ENCODE measurements around the gene ATP11B.
"Not testable (repeated sequence)": the region's sequence is repeated elsewhere in the genome, so short reads cannot be mapped to it uniquely, and the experiment has no call there.

Gene ATP11B

GRCh38 chr3:182814419-182815062 is 21.2 kb downstream of the ATP11B start:
- DNase-seq (ENCODE audit: extremely low read depth, low read depth): no peak
- no peak for TF ChIP-seq CTCF (IDR thresholded peaks at IDR 0.05; ENCODE audit: low read depth, low read length)

GRCh38 chr3:182816181-182816580 is 22.9 kb downstream of the ATP11B start:
- no peak for DNase-seq (ENCODE audit: extremely low read depth, low read depth)
- TF ChIP-seq CTCF (IDR thresholded peaks at IDR 0.05; ENCODE audit: low read depth, low read length): no peak

GRCh38 chr3:182818296-182818978 is 25.1 kb downstream of the ATP11B start:
- DNase-seq (ENCODE audit: extremely low read depth, low read depth): no peak
- no peak for TF ChIP-seq CTCF (IDR thresholded peaks at IDR 0.05; ENCODE audit: low read depth, low read length)

- no peak for TF ChIP-seq CTCF (IDR thresholded peaks at IDR 0.05; ENCODE audit: low read depth, low read length)
- no peak for DNase-seq (ENCODE audit: extremely low read depth, low read depth)
Observed at GRCh38 chr3:182821221-182821981, 28.1 kb downstream of the ATP11B start.

- DNase-seq (ENCODE audit: extremely low read depth, low read depth): not testable (repeated sequence)
Observed at GRCh38 chr3:182822260-182822659, 29.0 kb downstream of the ATP11B start.

GRCh38 chr3:182824957-182825356 is 31.7 kb downstream of the ATP11B start:
- DNase-seq (ENCODE audit: extremely low read depth, low read depth): no peak
- TF ChIP-seq CTCF (IDR thresholded peaks at IDR 0.05; ENCODE audit: low read depth, low read length): no peak

GRCh38 chr3:182829761-182830405 is 36.6 kb downstream of the ATP11B start:
- TF ChIP-seq CTCF (IDR thresholded peaks at IDR 0.05; ENCODE audit: low read depth, low read length): no peak
- DNase-seq (ENCODE audit: extremely low read depth, low read depth): no peak
